NCI-H2196 (cell line): ENCODE measurements around the gene PRIM1.
"Not testable (repeated sequence)": the region's sequence is repeated elsewhere in the genome, so short reads cannot be mapped to it uniquely, and the experiment has no call there.

ENCODE experiments used
- DNase-seq: peaks from one replicate; lab custom pipeline; 2025; ENCODE audit not compliant: unreplicated experiment; lab: John Stamatoyannopoulos, UW

PRIM1 gene

DNA sequence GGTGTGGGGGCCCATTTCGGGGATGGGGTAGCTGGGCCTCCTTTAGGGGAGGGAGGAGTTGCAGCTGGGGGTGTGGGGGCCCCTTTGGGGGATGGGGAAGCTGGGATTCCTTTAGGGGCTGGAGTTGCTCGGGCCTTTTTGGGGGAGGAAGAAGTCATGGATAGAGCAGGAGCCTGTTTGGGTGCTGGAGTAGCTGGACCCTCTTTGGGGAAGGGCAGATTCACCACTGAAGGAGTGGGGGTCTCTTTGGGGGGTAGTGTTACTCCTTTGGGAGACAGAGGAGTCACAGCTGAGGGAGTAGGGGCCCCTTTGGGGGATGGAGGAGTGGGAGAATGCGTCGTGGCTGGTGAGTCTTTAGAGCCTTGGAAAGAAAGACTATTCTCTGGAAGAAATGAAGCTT is 33.5 kb downstream of the PRIM1 start:
- DNase-seq = no peak

DNA sequence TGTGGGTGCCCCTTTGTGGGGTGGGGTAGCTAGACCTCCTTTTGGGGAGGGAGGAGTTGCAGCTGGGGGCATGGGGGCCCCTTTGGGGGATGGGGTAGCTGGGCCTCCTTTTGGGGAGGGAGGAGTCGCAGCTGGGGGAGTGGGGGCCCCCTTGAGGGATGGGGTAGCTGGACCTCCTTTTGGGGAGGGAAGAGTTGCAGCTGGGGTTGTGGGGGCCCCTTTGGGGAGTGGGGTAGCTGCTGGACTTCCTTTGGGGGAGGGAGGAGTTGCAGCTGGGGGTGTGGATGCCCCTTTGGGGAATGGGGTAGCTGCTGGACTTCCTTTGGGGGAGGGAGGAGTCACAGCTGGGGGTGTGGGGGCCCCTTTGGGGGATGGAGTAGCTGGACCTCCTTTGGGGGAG is 34.0 kb downstream of the PRIM1 start:
- no peak for DNase-seq

- DNase-seq = no peak
Measured at GRCh38 chr12:56716933-56717880, 34.9 kb downstream of the PRIM1 start.

DNA sequence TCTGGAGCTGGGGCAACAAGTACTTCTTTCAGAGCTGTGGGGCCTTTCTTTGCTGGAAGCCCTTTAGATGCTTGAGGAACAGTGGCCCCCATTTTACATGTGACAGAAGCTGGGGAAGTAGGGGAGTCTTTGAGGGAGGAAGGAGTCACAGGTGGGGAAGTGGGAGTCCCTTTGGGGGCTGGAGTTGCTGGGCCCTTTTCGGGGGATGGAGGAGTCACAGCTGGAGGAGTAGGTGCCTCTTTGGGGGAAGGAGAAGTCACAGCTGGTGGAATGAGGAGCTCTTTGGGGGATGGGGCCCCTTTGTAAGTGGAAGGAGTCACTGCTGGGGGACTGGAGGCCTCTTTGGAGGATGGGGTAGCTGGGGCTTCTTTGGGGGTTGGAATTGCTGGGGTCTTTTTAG is 35.7 kb downstream of the PRIM1 start:
- no peak for DNase-seq

DNA sequence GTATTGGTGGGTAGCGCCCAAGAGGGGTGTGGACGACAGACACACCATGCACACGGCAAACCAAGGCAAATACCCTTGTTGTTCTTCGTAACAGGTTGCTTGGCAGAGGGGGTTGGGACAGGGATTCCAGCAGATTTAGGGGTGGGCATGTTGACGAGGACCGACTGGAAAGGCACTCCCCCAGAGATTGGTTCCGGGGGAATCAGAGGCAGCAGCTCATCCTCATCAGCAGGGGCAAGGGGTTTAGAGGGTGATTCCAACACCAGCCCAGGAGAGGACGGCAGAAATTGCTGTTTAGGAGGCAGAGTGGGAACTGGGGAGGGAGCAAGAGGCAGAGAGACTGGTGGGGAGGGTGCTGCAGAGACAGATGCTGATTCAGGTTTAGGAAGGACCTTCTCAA is 36.3 kb downstream of the PRIM1 start:
- DNase-seq = no peak

DNA sequence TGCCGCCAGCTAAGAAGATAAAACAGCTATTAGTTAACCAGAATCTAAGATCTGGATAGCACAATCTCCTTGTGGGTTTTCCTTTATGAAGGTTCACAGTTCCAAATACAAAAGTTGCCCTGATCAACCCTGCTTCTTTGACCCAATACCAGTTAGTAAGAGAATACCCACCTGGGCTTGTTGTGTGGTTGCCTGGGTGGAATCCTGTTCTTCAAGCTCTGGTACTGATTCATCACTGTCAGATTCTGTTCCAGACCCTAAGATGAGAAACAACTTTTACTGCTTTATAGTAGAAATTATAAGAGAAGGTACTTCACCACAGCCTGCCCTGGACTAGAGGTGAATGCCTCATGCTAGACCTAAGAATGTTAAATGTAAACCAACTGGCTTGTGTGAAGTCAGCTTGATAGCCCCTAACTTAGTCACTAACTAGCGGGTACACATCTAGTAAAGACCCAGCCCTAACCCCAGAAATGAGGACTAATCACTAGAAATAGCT is 37.6 kb downstream of the PRIM1 start:
- no peak for DNase-seq

DNA sequence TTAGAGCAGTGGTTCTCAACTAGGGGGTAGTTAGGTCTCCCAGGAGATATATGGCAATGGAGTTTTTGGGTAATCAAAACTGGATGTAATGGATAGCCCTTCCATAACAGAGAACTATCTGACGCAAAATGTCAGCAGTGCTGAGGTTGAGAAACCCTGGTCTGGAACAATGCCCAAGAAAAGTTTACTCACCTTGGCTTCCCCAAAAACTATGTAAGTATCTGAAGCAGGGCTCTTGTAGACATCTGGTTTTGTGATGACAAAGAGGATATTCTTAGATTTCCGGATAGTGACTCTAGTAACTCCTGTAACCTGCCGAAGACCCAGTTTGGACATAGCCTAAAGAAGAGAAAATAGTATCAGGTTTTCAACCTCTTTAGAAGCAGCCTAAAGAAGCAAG is 38.8 kb downstream of the PRIM1 start:
- no peak for DNase-seq

DNA sequence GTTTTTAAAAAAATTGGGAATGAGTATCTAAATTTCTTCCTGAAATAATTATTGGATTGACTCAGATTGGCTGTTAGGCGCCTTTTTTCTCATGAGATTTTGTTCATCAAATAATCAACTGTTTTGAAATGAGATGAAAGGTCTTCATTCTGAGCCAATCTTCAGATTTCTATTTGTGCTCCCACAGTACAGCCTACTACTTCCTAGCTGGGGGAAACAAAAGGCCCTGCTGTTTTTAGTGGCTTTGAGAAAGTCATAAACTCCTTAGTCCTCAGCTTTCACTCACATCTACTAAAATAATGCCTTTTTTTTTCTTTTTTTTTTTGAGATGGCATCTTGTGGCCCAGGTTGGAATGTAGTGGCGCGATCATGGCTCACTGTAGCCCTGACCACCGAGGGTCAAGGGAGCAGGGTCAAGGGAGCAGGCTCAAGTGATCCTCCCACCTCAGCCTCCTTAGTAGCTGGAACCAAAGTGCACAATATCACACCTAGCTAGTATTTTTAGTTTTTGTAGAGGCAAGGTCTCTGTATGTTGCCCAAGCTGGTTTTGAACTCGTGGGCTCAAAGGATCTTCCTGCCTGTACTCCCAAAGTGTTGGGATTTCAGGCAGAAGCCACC is 42.3 kb downstream of the PRIM1 start:
- no peak for DNase-seq

DNA sequence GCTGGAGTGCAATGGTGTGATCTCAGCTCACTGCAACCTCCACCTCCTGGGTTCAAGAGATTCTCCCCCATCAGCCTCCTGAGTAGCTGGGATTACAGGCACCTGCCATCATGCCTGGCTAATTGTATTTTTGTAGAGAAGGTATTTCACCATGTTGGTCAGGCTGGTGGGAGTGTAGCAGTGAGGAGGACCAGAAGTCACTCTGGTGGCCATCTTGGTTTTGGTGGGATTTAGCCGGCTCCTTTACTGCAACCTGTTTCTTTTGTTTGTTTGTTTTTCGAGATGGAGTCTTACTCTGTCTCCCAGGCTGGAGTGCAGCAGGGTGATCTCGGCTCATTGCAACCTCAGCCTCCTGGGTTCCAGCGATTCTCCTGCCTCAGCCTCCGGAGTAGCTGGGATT is 47.6 kb downstream of the PRIM1 start:
- DNase-seq = not testable (repeated sequence)

GRCh38 chr12:56699020-56699661 is 53.0 kb downstream of the PRIM1 start:
- no peak for DNase-seq

GRCh38 chr12:56695327-56696101 is 56.6 kb downstream of the PRIM1 start:
- DNase-seq = no peak

GRCh38 chr12:56694161-56694560 is 58.0 kb downstream of the PRIM1 start:
- DNase-seq = no peak

GRCh38 chr12:56688846-56689109 is 63.3 kb downstream of the PRIM1 start:
- DNase-seq = no peak

GRCh38 chr12:56688129-56688845 is 63.8 kb downstream of the PRIM1 start, which contains the start of gene PTGES3:
PTGES3 (minus strand) TSS chr12:56688284; CDS start chr12:56687999, 285 bp downstream.
- peak; percentile 98 for DNase-seq

DNA sequence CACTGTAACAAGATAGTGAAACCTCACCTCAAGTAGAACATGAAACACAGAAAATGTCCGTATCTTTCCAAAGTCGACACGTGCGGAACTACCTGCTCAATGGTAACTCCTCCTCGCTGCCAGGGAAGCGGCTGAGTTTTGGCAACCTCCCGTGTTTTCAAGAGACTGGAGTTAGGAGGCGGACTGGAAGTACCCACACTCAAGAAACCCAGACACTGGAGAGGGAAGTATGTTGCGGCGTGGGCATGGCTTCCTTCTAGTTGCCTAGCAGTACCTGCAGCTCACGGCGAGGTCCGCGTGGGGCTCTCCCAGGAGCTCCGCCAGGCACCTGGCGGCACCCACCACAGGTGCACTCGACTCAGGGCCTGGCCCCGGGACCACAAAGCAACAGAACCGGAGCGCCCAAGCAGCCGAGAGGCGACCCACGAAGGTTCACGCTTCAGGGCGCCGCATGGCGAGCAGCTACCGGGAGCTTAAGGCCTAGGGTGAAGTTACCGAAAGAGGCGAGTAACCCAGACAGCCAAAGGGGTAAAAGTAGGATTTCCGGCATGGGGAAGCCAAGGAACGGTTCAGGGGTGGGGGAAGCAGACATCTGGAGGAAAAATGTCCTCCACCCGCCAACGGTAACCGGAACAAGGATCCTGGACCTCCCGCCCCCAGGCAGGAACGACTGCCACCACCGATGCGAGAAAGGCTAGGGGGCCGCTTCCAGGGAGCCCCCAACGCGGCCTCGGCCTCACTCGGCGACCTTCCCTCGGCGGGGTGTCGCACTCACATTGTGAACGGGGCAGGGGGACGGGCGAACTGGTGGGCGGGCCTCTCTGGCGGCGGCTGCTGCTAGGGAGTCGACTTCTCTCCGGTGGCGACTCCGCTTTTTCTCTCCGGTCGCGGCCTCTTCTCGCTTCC is 64.6 kb downstream of the PRIM1 start:
- no peak for DNase-seq

DNA sequence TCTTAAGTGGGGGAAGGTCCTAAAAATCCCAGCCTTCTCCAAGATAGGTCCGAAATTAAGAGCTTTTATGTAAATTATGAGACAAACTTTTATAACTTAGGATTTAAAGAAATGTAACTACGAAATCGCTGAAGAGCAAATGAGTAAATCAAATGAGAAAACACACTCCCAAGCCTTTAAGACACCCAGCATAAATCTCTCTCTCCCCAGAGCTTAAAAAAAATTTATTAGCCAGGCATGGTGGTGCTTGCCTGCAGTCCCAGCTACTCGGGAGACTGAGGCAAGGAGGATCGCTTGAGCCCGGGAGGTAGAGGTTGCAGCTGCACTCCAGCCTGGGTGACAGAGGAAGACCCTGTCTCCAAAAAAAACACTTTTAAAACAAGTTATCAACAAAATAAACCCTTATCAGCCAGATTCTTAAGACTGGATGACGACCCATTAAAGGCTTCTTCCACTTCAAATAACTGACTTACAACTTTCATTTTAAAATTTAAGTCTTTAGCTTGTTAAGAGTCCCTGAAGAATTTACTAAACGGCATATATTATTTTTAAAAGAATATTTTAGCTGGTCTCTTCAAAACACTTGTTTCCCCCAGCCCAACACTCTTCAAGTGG is 67.3 kb downstream of the PRIM1 start:
- no peak for DNase-seq

GRCh38 chr12:56682323-56682722 is 69.8 kb downstream of the PRIM1 start:
- no peak for DNase-seq
